K562 (cell line): Measurements from ENCODE around the gene PDRG1. TPM values are rescaled to one million over a fixed set of nuclear protein-coding genes. Genes with fewer than 3 reads are reported as not detected.

Experiments
- ATAC-seq: fragments of 200-7000 bp; cut with Tn5 transposase; 3 replicates; pipeline ENCODE4 v1.9.1; 2020; ENCODE audit warnings: moderate library complexity
- BruUV-seq: library from RNA; stranded (reverse); fragments of 400-500 nt; replicated peaks from 2 replicates; lab custom pipeline; 2021; lab: Mats Ljungman, UMichigan
- CTCF ChIA-PET: fragments of 300-600 bp; formaldehyde crosslinking; extraction: SDS; loops from one replicate; lab custom pipeline; 2021; ENCODE audit warnings: low intra/inter-chr PET ratio; lab: Yijun Ruan, JAX
- POLR2A ChIA-PET: fragments of 300-600, 350-650 bp; sonication (Branson Sonifier 250); formaldehyde crosslinking; extraction: SDS; loops from one replicate; lab custom pipeline; 2021; ENCODE audit warnings: antibody characterized with exemption, inconsistent platforms; lab: Yijun Ruan, JAX
- DNase-seq, 4 experiments: peaks; one replicate each; pipeline versions ENCODE4 v3.0.0 to v3.0.0-alpha.2; 2011 to 2018; ENCODE audit warnings: low spot score in 3 of 4, mixed read lengths in 3 of 4; ENCODE audit errors: extremely low read depth in 1 of 4
- FAIRE-seq: peaks from 2 replicates; lab custom pipeline; 2011; peaks lifted over from hg19 to GRCh38; lab: Jason Lieb, UNC
- H2AFZ ChIP-seq: 2 replicates; pipeline ENCODE4 v1.6.0; 2011; ENCODE audit warnings: low read depth, low read length, control low read depth, inconsistent platforms
- H3K27ac ChIP-seq: fragments of 200-600 bp; 3 replicates; pipeline ENCODE4 v1.8.0; 2011; ENCODE audit warnings: low read depth, mild to moderate bottlenecking, control low read depth, inconsistent platforms, low read length, moderate library complexity, mixed read lengths; ENCODE audit errors: extremely low read depth
- H3K27me3 ChIP-seq, 2 experiments: fragments of 300-600 bp in 1 of 2; 2 replicates in 1 of 2; 3 replicates in 1 of 2; pipeline versions ENCODE4 v1.6.0 to v1.8.0; 2011; ENCODE audit warnings: inconsistent platforms in 2 of 2, low read length in 2 of 2, mild to moderate bottlenecking in 1 of 2, mixed read lengths in 1 of 2, moderate library complexity in 1 of 2; ENCODE audit not compliant: control insufficient read depth in 2 of 2, insufficient read depth in 2 of 2
- H3K36me3 ChIP-seq: fragments of 300-600 bp; 3 replicates; pipeline ENCODE4 v1.8.0; 2011; ENCODE audit warnings: mild to moderate bottlenecking, low read length, inconsistent platforms; ENCODE audit not compliant: control insufficient read depth, insufficient read depth
- H3K4me1 ChIP-seq, 2 experiments: fragments of 200-600 bp in 1 of 2; replicated peaks in 1 of 2; 2 replicates in 1 of 2; 3 replicates in 1 of 2; pipeline versions ENCODE4 v1.5.1 to v1.8.0; 2011; ENCODE audit warnings: inconsistent platforms in 2 of 2, low read length in 2 of 2, mild to moderate bottlenecking in 1 of 2, mixed read lengths in 1 of 2, moderate library complexity in 1 of 2; ENCODE audit not compliant: control insufficient read depth in 2 of 2, insufficient read depth in 2 of 2
- H3K4me2 ChIP-seq: 2 replicates; pipeline ENCODE4 v1.6.1; 2011; ENCODE audit warnings: low read length, control low read depth, inconsistent platforms, mixed read lengths; ENCODE audit not compliant: insufficient read depth
- H3K4me3 ChIP-seq: fragments of 200-600 bp; sonication (generic), shearing (Covaris generic); 2 replicates; pipeline ENCODE4 v1.5.1; 2016; ENCODE audit warnings: control low read depth, inconsistent platforms
- H3K79me2 ChIP-seq: fragments of 200-600 bp; 3 replicates; pipeline ENCODE4 v1.8.0; 2011; ENCODE audit warnings: low read length, inconsistent platforms; ENCODE audit not compliant: control insufficient read depth, insufficient read depth
- H3K9ac ChIP-seq, 2 experiments: 2 replicates each; pipeline versions ENCODE4 v1.6.0 to v1.6.1; 2011; ENCODE audit warnings: low read depth in 2 of 2, low read length in 2 of 2, control low read depth in 1 of 2, inconsistent platforms in 1 of 2, mild to moderate bottlenecking in 1 of 2, mixed read lengths in 1 of 2; ENCODE audit not compliant: insufficient read depth in 1 of 2
- H3K9me1 ChIP-seq: one replicate; pipeline ENCODE4 v1.6.0; 2011; ENCODE audit warnings: inconsistent platforms, mild to moderate bottlenecking, low read length, moderate library complexity; ENCODE audit not compliant: control insufficient read depth, insufficient read depth
- H3K9me3 ChIP-seq: replicated peaks from 2 replicates; pipeline ENCODE4 v1.5.1; 2011; ENCODE audit warnings: low read depth, low read length, inconsistent platforms; ENCODE audit not compliant: control insufficient read depth, insufficient read depth
- H4K20me1 ChIP-seq: replicated peaks from 2 replicates; pipeline ENCODE4 v1.6.1; 2011; ENCODE audit warnings: low read length, inconsistent platforms, mixed read lengths; ENCODE audit not compliant: control insufficient read depth, insufficient read depth
- DMBX1 ChIP-seq: fragments of 250-450 bp; sonication (Bioruptor Pico); IDR thresholded peaks from 2 replicates; pipeline ENCODE4 v1.8.0; 2022; ENCODE audit warnings: inconsistent platforms, mild to moderate bottlenecking, moderate library complexity, borderline replicate concordance
- GTF2E2 ChIP-seq: fragments of 200-800 bp; sonication (Bioruptor generic); IDR thresholded peaks from 2 replicates; pipeline ENCODE4 v1.6.1; 2016; ENCODE audit warnings: missing genetic modification characterization, missing compliant biosample characterization
- HDAC1 ChIP-seq, 2 experiments: fragments of 450-650 bp; IDR thresholded peaks; 2 replicates each; pipeline ENCODE4 v1.6.1; 2016 to 2017; ENCODE audit warnings: inconsistent platforms in 1 of 2, mild to moderate bottlenecking in 1 of 2, moderate library complexity in 1 of 2
- L3MBTL2 ChIP-seq: fragments of 450-650 bp; IDR thresholded peaks from 2 replicates; pipeline ENCODE4 v1.6.1; 2016; ENCODE audit warnings: mild to moderate bottlenecking, moderate library complexity
- PHB ChIP-seq: fragments of 250-450 bp; sonication (Bioruptor Pico); IDR thresholded peaks from 2 replicates; pipeline ENCODE4 v1.5.0; 2021
- PML ChIP-seq: IDR thresholded peaks from 2 replicates; pipeline ENCODE4 v1.6.1; 2012; ENCODE audit warnings: low read length, inconsistent platforms
- POLR2AphosphoS5 ChIP-seq: IDR thresholded peaks from 2 replicates; pipeline ENCODE4 v1.6.1; 2011; ENCODE audit warnings: mild to moderate bottlenecking, low read depth, low read length, moderate library complexity; ENCODE audit not compliant: control insufficient read depth, insufficient read depth
- SRF ChIP-seq, 2 experiments: fragments of 250-450, 450-650 bp in 1 of 2; sonication (Bioruptor Pico) in 1 of 2; sonication (generic) in 1 of 2; formaldehyde crosslinking; IDR thresholded peaks; 2 replicates each; pipeline versions ENCODE4 v1.5.0 to v1.5.1; 2020 to 2022; ENCODE audit warnings: mild to moderate bottlenecking in 1 of 2, missing genetic modification reagents in 1 of 2
- TOE1 ChIP-seq, 2 experiments: fragments of 450-650 bp in 1 of 2; sonication (generic) in 1 of 2; formaldehyde crosslinking in 1 of 2; IDR thresholded peaks; 2 replicates each; pipeline versions ENCODE4 v1.7.1 to v1.8.0; 2016 to 2022; ENCODE audit warnings: borderline replicate concordance in 2 of 2, mild to moderate bottlenecking in 2 of 2, antibody characterized with exemption in 1 of 2, inconsistent platforms in 1 of 2, low read depth in 1 of 2, missing genetic modification reagents in 1 of 2, moderate library complexity in 1 of 2
- WGBS: fragments of 100-300 bp; shearing (Covaris generic); methylation state at CpG from one replicate; pipeline ENCODE4 v1.1.6; 2016; ENCODE audit warnings: low coverage, mixed read lengths; ENCODE audit not compliant: insufficient coverage; ENCODE audit errors: missing lambda C conversion rate; 5-methylcytosine and 5-hydroxymethylcytosine counted together
- in situ Hi-C: fragments of 300-500 bp; cut with MboI; formaldehyde crosslinking; loops from 4 replicates; pipeline ENCODE4 v1.15.0; 2018; ENCODE audit warnings: inconsistent platforms, mixed read lengths
- intact Hi-C: fragments of 100-400 bp; cut with micrococcal nuclease; formaldehyde crosslinking; loops from 2 replicates; pipeline ENCODE4 v1.14.2; 2022
- polyA plus RNA-seq, 8 experiments: library from polyadenylated mRNA; depleted of rRNA in 4 of 8; stranded (reverse) in 5 of 8; unstranded in 3 of 8; fragments of >200 nt; fragmentation: Nextera tagmentation in 2 of 8; fragmentation: Illumina TruSeq in 1 of 8; extraction: Ambion mirVana in 2 of 8; extraction: Trizol in 1 of 8; gene quantifications; 2 replicates each; pipeline versions ENCODE4 v1.2.1 to v1.2.3, GENCODE V29; 2011 to 2014; ENCODE audit warnings: inconsistent platforms in 1 of 8, missing spikeins in 1 of 8
- total RNA-seq, 7 experiments: library from RNA; depleted of rRNA in 6 of 7; stranded (reverse); fragments of >200 nt in 6 of 7; fragmentation: Illumina TruSeq in 2 of 7; extraction: Trizol in 2 of 7; gene quantifications; 2 replicates each; pipeline versions ENCODE4 v1.2.1 to v1.2.3, GENCODE V29; 2011 to 2021; ENCODE audit warnings: low replicate concordance in 1 of 7
- TF ChIP-seq, protein P1 (sequence below): sonication (generic); formaldehyde crosslinking; IDR thresholded peaks from 2 replicates; pipeline ENCODE4 v1.8.1; 2023; ENCODE audit warnings: mild to moderate bottlenecking, missing genetic modification reagents, moderate library complexity
- TF ChIP-seq, protein P2 (sequence below), 2 experiments: fragments of 450-650 bp in 1 of 2; sonication (generic) in 1 of 2; formaldehyde crosslinking in 1 of 2; IDR thresholded peaks in 1 of 2; conservative IDR thresholded peaks in 1 of 2; 2 replicates each; pipeline versions ENCODE4 v1.6.1 to v1.8.1; 2016 to 2023; ENCODE audit warnings: mild to moderate bottlenecking in 2 of 2, moderate library complexity in 2 of 2, inconsistent platforms in 1 of 2, missing genetic modification reagents in 1 of 2
- TF ChIP-seq, protein P3 (sequence below): sonication (generic); IDR thresholded peaks from 2 replicates; pipeline ENCODE4 v1.6.1; 2016
- TF ChIP-seq, protein P4 (sequence below), 2 experiments: fragments of 450-650 bp; IDR thresholded peaks; 2 replicates each; pipeline ENCODE4 v1.6.1; 2016

PDRG1 gene
- total and polyA plus RNA-seq, 9 of the 15 experiments (the other 6 are each of a cell fraction or from before 2014, with no cell fraction given), result 12.6 to 58.6 (median 26.1) TPM

DNA sequence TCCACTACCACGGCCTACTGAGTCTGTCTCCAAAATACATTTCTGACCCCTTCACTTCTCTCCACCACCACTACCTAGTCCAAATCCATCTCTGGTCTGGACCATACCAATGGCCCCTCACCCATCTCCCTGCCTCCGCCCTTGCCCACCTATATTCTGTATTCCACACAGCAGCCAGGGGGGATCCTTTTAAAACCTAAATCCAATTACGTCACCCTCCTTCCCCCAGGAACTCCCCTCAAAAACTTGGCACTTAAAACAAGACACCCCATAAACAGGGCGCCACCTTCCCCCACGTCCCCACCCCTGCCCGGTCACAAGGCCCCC lies 680 bp downstream of the PDRG1 start (continued):
- TF ChIP-seq, protein P1, sequence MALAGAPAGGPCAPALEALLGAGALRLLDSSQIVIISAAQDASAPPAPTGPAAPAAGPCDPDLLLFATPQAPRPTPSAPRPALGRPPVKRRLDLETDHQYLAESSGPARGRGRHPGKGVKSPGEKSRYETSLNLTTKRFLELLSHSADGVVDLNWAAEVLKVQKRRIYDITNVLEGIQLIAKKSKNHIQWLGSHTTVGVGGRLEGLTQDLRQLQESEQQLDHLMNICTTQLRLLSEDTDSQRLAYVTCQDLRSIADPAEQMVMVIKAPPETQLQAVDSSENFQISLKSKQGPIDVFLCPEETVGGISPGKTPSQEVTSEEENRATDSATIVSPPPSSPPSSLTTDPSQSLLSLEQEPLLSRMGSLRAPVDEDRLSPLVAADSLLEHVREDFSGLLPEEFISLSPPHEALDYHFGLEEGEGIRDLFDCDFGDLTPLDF, result no peak
- no peak for TF ChIP-seq L3MBTL2
- TF ChIP-seq, all 486 proteins: peak for 4

DNA sequence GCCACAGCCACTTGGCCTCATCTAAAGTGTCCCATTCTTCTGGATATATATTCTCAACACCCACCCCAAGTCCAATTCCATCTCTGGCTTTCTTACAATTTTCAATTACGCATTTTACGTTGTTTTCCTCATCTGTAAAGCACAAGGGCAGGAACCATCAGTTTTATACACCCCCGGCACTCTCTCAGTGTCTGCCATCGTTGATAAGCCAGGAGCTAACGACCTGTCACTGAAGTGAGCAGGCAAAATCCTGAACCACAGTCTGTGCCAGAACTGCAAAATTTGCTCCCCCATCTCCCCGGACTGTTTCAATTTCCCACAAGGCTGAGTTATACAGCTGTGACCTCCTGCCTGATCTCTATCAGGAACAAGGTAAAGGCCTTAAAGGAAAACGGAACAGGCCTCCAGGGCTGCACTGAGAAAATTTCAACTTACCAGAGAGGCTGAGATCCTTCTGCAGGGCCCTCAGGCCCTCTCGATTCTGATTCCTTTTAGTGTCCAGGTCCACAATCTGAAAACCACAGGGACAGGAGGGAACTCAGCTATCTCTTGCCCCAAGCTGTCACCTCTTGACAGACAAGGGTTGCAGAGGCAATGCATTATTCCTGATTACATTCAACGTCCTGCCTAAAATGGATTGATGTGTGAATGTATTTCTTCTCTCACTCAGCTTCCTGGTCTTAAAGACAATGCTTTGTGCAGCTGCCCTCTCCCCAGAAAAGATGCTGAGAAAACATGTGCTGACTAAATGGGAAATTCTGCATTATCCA lies 1.8 kb downstream of the PDRG1 start:
- WGBS, result 6% methylated on average over 9 of the region's 9 CpGs
- H3K79me2 ChIP-seq, result peaks cover 35% of the 10 kb centered on the region
- in situ Hi-C loops, result loop anchor here (5.0 kb wide), 1 partner anchor 88 kb away; no protein-coding TSS in a partner anchor
- H3K4me1 ChIP-seq, result peaks cover 16 to 17% of the 10 kb centered on the region in 2 experiments
- H3K27me3 ChIP-seq, result no peaks in the 10 kb centered on the region
- ChIA-PET POLR2A (interaction anchor here (0.7 to 2.4 kb wide), 11 partner anchors 8 to 506 kb away, joined by 3 to 11 read pairs (median 3); no protein-coding TSS in a partner anchor), CTCF (no interaction called here)
- no peak overlapping the region for H2AFZ ChIP-seq
- H3K27ac ChIP-seq, result peak overlapping the region; percentile 68
- peak overlapping the region; percentile 24 to 77; a peak in 3 of 4 replicates for H3K9ac ChIP-seq
- DNase-seq (peak; percentile 41 to 82 (median 57)), FAIRE-seq (peak; percentile 95), ATAC-seq (peak; percentile 57)
- intact Hi-C loops, result loop anchor here (2.0 to 5.0 kb wide), 5 partner anchors 21 to 142 kb away; no protein-coding TSS in a partner anchor
- H4K20me1 ChIP-seq, result peaks cover 15% of the 10 kb centered on the region
- H3K36me3 ChIP-seq, result peaks cover 51% of the 10 kb centered on the region
- no TSS peak for BruUV-seq
- peaks cover 10% of the 10 kb centered on the region for H3K9me3 ChIP-seq
- peak overlapping the region; percentile 63 for H3K4me3 ChIP-seq
- H3K4me2 ChIP-seq, result peak overlapping the region; percentile 86
- H3K9me1 ChIP-seq, result peaks cover 4% of the 10 kb centered on the region
- TF ChIP-seq HDAC1 (IDR thresholded peaks at IDR 0.05), result peak in 1 of 2 experiments; percentile 91; a peak in 2 of 4 replicates
- TF ChIP-seq GTF2E2 (tag), result peak; percentile 41; the same call in 1 of the 2 replicates
- TF ChIP-seq POLR2AphosphoS5, result peak; percentile 95
- TF ChIP-seq PML, result peak; percentile 89
- TF ChIP-seq, protein P2, sequence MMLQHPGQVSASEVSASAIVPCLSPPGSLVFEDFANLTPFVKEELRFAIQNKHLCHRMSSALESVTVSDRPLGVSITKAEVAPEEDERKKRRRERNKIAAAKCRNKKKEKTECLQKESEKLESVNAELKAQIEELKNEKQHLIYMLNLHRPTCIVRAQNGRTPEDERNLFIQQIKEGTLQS (IDR thresholded peaks at IDR 0.05), result peak; percentile 17; the same call in 1 of the 2 replicates
- TF ChIP-seq, protein P2 (CRISPR knock-in tag; conservative IDR thresholded peaks at IDR 0.05), result no peak
- TF ChIP-seq PHB (CRISPR knock-in tag), result no peak
- TF ChIP-seq, protein P3, sequence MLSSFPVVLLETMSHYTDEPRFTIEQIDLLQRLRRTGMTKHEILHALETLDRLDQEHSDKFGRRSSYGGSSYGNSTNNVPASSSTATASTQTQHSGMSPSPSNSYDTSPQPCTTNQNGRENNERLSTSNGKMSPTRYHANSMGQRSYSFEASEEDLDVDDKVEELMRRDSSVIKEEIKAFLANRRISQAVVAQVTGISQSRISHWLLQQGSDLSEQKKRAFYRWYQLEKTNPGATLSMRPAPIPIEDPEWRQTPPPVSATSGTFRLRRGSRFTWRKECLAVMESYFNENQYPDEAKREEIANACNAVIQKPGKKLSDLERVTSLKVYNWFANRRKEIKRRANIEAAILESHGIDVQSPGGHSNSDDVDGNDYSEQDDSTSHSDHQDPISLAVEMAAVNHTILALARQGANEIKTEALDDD, result peak; percentile 26; the same call in 1 of the 2 replicates
- TF ChIP-seq, protein P4, sequence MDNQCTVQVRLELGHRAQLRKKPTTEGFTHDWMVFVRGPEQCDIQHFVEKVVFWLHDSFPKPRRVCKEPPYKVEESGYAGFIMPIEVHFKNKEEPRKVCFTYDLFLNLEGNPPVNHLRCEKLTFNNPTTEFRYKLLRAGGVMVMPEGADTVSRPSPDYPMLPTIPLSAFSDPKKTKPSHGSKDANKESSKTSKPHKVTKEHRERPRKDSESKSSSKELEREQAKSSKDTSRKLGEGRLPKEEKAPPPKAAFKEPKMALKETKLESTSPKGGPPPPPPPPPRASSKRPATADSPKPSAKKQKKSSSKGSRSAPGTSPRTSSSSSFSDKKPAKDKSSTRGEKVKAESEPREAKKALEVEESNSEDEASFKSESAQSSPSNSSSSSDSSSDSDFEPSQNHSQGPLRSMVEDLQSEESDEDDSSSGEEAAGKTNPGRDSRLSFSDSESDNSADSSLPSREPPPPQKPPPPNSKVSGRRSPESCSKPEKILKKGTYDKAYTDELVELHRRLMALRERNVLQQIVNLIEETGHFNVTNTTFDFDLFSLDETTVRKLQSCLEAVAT (IDR thresholded peaks at IDR 0.05), result peak in 1 of 2 experiments; percentile 62; a peak in 1 of 4 replicates
- no peak for TF ChIP-seq TOE1 (IDR thresholded peaks at IDR 0.05; ENCODE audit: borderline replicate concordance)
- no peak for TF ChIP-seq TOE1 (CRISPR knock-in tag; IDR thresholded peaks at IDR 0.05; ENCODE audit: borderline replicate concordance, low read depth)
- TF ChIP-seq SRF (CRISPR knock-in tag; IDR thresholded peaks at IDR 0.05), result peak in 1 of 2 experiments; percentile 64; a peak in 1 of 4 replicates
- TF ChIP-seq DMBX1 (CRISPR knock-in tag), result peak; percentile 67; the same call in 1 of the 2 replicates
